ENCODE measurements around the gene TSKS. TPM values are rescaled to one million over a fixed set of nuclear protein-coding genes. Genes with fewer than 3 reads are reported as not detected.

TSKS gene
- total RNA-seq, 2 donors from 2014 or later: not detected

GRCh38 chr19:49776371-49776764 is 13.3 kb upstream of the TSKS start:
- H3K27ac ChIP-seq: no peak overlapping the region
- TF ChIP-seq CTCF (IDR thresholded peaks at IDR 0.05): no peak
- no peak overlapping the region for H3K9ac ChIP-seq (ENCODE audit: low read depth in 2 of 2, low read length in 2 of 2)
- no peak for DNase-seq
- no peak overlapping the region for H3K4me3 ChIP-seq
- intact Hi-C loops (cut with DNase I): no loop called here
- H3K27me3 ChIP-seq: no peaks in the 10 kb centered on the region
- no peaks in the 10 kb centered on the region for H3K9me3 ChIP-seq
- no peaks in the 10 kb centered on the region for H3K36me3 ChIP-seq
- no peaks in the 10 kb centered on the region for H3K4me1 ChIP-seq

GRCh38 chr19:49775742-49776370 is 12.8 kb upstream of the TSKS start:
- no peak for DNase-seq
- no peak for TF ChIP-seq CTCF (IDR thresholded peaks at IDR 0.05)
- no peaks in the 10 kb centered on the region for H3K36me3 ChIP-seq
- no peak overlapping the region for H3K9ac ChIP-seq (ENCODE audit: low read depth in 2 of 2, low read length in 2 of 2)
- H3K9me3 ChIP-seq: no peaks in the 10 kb centered on the region
- no peak overlapping the region for H3K27ac ChIP-seq
- H3K27me3 ChIP-seq: no peaks in the 10 kb centered on the region
- intact Hi-C loops (cut with DNase I): no loop called here
- no peaks in the 10 kb centered on the region for H3K4me1 ChIP-seq
- H3K4me3 ChIP-seq: no peak overlapping the region

- Histone ChIP-seq H3K9ac (ENCODE audit: low read depth in 2 of 2, low read length in 2 of 2) (no peak overlapping the region), H3K27me3 (no peaks in the 10 kb centered on the region), H3K27ac (no peak overlapping the region), H3K4me1 (no peaks in the 10 kb centered on the region), H3K9me3 (no peaks in the 10 kb centered on the region), H3K4me3 (no peak overlapping the region), H3K36me3 (no peaks in the 10 kb centered on the region)
- intact Hi-C loops (cut with DNase I): no loop called here
- DNase-seq: no peak
- no peak for TF ChIP-seq CTCF (IDR thresholded peaks at IDR 0.05)
Observed at GRCh38 chr19:49774969-49775368, 11.9 kb upstream of the TSKS start.

- Histone ChIP-seq H3K4me1 (no peaks in the 10 kb centered on the region), H3K4me3 (no peak overlapping the region), H3K27ac (no peak overlapping the region), H3K9me3 (no peaks in the 10 kb centered on the region), H3K36me3 (no peaks in the 10 kb centered on the region), H3K27me3 (no peaks in the 10 kb centered on the region), H3K9ac (ENCODE audit: low read depth in 2 of 2, low read length in 2 of 2) (no peak overlapping the region)
- no peak for TF ChIP-seq CTCF (IDR thresholded peaks at IDR 0.05)
- no peak for DNase-seq
- intact Hi-C loops (cut with DNase I): no loop called here
Observed at GRCh38 chr19:49773663-49774350, 10.7 kb upstream of the TSKS start.

GRCh38 chr19:49772850-49773432 is 9.8 kb upstream of the TSKS start:
- Histone ChIP-seq H3K27me3 (no peaks in the 10 kb centered on the region), H3K9ac (ENCODE audit: low read depth in 2 of 2, low read length in 2 of 2) (no peak overlapping the region), H3K36me3 (no peaks in the 10 kb centered on the region), H3K4me3 (no peak overlapping the region), H3K4me1 (peaks cover 3% of the 10 kb centered on the region), H3K9me3 (no peaks in the 10 kb centered on the region), H3K27ac (no peak overlapping the region)
- TF ChIP-seq CTCF (IDR thresholded peaks at IDR 0.05): no peak
- no peak for DNase-seq
- intact Hi-C loops (cut with DNase I): no loop called here
